GM06990 (cell line): ENCODE measurements around the gene SOCS7.

Source experiments
- DNase-seq: peaks from one replicate; pipeline ENCODE4 v3.0.0-alpha.2; 2011; ENCODE audit not compliant: insufficient read length; ENCODE audit errors: extremely low read depth
- H3K27me3 ChIP-seq: replicated peaks from 2 replicates; pipeline ENCODE4 v1.6.0; 2011; ENCODE audit warnings: low read length; ENCODE audit not compliant: control insufficient read depth, insufficient read depth
- H3K36me3 ChIP-seq: 2 replicates; pipeline ENCODE4 v1.5.1; 2011; ENCODE audit warnings: low read length; ENCODE audit not compliant: control insufficient read depth, insufficient read depth
- H3K4me3 ChIP-seq: replicated peaks from 2 replicates; pipeline ENCODE4 v1.5.1; 2011; ENCODE audit warnings: low read depth, mild to moderate bottlenecking, control low read depth, low read length
- TF ChIP-seq, protein P1 (sequence below): IDR thresholded peaks from 2 replicates; pipeline ENCODE4 v1.5.1; 2011; ENCODE audit warnings: low read length, control low read depth, mild to moderate bottlenecking, inconsistent platforms; ENCODE audit not compliant: insufficient read depth, poor library complexity, severe bottlenecking

SOCS7 gene

GRCh38 chr17:38416840-38417209 is 65.2 kb downstream of the SOCS7 start:
- H3K27me3 ChIP-seq = peaks cover 4% of the 10 kb centered on the region
- H3K4me3 ChIP-seq = no peak overlapping the region
- no peaks in the 10 kb centered on the region for H3K36me3 ChIP-seq
- TF ChIP-seq, protein P1, sequence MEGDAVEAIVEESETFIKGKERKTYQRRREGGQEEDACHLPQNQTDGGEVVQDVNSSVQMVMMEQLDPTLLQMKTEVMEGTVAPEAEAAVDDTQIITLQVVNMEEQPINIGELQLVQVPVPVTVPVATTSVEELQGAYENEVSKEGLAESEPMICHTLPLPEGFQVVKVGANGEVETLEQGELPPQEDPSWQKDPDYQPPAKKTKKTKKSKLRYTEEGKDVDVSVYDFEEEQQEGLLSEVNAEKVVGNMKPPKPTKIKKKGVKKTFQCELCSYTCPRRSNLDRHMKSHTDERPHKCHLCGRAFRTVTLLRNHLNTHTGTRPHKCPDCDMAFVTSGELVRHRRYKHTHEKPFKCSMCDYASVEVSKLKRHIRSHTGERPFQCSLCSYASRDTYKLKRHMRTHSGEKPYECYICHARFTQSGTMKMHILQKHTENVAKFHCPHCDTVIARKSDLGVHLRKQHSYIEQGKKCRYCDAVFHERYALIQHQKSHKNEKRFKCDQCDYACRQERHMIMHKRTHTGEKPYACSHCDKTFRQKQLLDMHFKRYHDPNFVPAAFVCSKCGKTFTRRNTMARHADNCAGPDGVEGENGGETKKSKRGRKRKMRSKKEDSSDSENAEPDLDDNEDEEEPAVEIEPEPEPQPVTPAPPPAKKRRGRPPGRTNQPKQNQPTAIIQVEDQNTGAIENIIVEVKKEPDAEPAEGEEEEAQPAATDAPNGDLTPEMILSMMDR = no peak
- DNase-seq = no peak

DNA sequence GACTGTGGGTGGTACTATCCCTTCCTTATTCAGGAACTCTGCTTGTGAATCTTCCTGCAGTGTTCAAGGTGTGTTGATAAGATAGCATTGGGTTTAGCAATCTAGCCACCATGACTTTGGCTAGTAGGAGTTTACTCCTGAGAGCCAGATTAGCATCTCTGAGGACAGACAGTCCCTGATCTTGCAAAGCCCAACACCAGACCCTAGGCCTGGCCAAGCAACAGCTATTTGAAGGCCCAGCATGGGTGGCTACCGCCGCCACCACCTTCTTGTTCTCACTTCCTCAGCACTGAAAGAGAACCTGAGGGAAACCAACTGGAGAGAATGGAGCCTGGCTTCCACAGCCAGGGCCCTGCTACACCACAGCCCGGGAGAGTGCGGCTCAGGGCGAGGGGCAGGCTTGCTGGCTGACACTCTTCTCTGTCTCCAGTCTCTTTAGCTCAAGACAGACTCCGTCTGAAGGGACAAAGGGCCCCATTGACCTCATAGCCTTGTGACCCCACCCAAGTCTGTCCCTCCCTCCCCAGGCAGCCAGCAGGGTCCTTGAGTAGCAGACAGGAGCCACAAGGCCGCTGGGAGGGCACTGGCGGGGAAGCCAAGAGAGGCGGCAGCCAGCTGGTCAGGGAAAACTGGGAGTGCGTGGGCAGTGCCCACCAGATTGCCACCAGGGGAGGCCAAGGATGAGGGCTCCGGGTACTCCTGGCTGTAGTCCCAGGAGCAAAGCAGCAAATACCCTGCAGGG is 65.7 kb downstream of the SOCS7 start:
- H3K36me3 ChIP-seq = no peaks in the 10 kb centered on the region
- no peak for DNase-seq
- TF ChIP-seq, protein P1 = no peak
- no peak overlapping the region for H3K4me3 ChIP-seq
- peaks cover 4% of the 10 kb centered on the region for H3K27me3 ChIP-seq

DNA sequence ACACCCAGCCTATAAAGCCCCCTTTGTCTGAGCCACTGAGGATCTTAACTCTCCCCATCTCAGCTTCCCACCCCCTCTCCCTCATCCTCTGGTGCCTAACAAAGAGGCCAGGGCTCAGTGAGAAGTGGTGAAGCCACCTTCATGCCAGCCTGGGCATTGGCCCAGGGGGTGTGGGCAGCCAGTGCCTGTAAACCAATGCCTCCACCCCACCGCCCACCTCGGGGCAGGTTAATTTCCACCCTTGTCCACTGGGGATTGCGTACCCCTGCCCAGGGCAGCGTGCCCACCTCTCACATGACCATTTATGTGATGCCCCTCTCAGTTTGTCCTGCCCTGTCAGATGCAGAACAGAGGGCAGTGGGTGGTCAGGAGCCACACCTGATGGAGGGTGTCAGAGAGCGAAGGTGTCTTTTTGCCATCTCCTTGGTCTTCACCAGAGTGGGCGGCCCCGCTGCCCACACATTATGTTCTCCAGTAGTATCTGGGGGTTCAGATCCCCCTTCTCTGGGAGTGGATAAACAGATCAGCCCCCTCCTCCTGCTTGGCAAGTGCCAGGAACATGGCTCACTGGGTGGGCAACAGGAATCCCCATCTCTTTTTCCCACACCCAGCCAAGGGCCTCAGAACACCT is 66.5 kb downstream of the SOCS7 start:
- Histone ChIP-seq H3K4me3 (no peak overlapping the region), H3K36me3 (no peaks in the 10 kb centered on the region), H3K27me3 (peaks cover 4% of the 10 kb centered on the region)
- DNase-seq = no peak
- TF ChIP-seq, protein P1 = no peak

GRCh38 chr17:38418693-38419507 is 67.3 kb downstream of the SOCS7 start:
- Histone ChIP-seq H3K27me3 (peaks cover 4% of the 10 kb centered on the region), H3K4me3 (no peak overlapping the region), H3K36me3 (no peaks in the 10 kb centered on the region)
- no peak for DNase-seq
- TF ChIP-seq, protein P1 = no peak

DNA sequence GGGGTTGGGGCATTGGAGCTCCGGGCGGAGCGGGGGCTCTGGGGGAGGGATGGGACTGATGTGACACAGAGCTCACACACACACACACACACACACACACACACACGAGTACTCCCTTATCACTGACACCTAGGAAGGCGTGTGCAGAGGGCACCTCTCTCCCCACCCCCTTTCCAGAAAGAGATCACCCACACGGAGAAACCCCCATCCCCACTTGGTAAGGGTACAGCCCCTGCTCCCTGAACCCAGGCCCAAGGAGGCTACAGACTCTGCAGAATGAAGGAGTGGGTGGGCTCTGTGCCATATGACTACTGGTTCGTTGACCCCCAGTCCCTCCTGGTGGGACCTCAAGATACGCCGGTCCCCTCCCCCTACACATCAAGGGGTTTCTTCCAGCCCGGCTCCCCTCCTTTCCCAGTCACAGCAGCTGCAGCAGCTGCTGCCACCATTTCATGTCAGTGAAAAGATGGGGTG is 67.9 kb downstream of the SOCS7 start:
- TF ChIP-seq, protein P1 = no peak
- Histone ChIP-seq H3K27me3 (peaks cover 4% of the 10 kb centered on the region), H3K36me3 (no peaks in the 10 kb centered on the region), H3K4me3 (no peak overlapping the region)
- DNase-seq = no peak
